ENCODE data around the gene KCNV2. TPM values are rescaled to one million over a fixed set of nuclear protein-coding genes. Genes with fewer than 3 reads are reported as not detected.

Gene KCNV2
- total and polyA plus RNA-seq, 5 donors from 2014 or later: not detected

- no peaks in the 10 kb centered on the region for H3K9me3 Mint-ChIP-seq
- no peaks in the 10 kb centered on the region for H3K27me3 Mint-ChIP-seq
- H3K27ac Mint-ChIP-seq: no peak overlapping the region
- H3K36me3 Mint-ChIP-seq: no peaks in the 10 kb centered on the region
- Histone ChIP-seq H3K27me3 (ENCODE audit: control insufficient read depth, insufficient read depth, low read length) (no peaks in the 10 kb centered on the region), H3K27ac (ENCODE audit: insufficient read depth, low read length, poor library complexity, severe bottlenecking) (no peak overlapping the region), H3K4me3 (ENCODE audit: low read depth, low read length) (no peak overlapping the region), H3K36me3 (ENCODE audit: control insufficient read depth, insufficient read depth, low read length) (no peaks in the 10 kb centered on the region), H3K9me3 (ENCODE audit: control insufficient read depth in 2 of 2, low read length in 2 of 2) (no peaks in the 10 kb centered on the region), H3K4me1 (ENCODE audit: control insufficient read depth, insufficient read depth, low read length, poor library complexity, severe bottlenecking) (no peaks in the 10 kb centered on the region)
- H3K4me1 Mint-ChIP-seq: no peaks in the 10 kb centered on the region
- no peak for DNase-seq
- no peak for ATAC-seq (ENCODE audit: low read depth in 2 of 2)
- no peak overlapping the region for H3K4me3 Mint-ChIP-seq
These were observed 11.7 kb downstream of the KCNV2 start for GRCh38 chr9:2729003-2729402.

- Histone ChIP-seq H3K27me3 (ENCODE audit: control insufficient read depth, insufficient read depth, low read length) (no peaks in the 10 kb centered on the region), H3K27ac (ENCODE audit: insufficient read depth, low read length, poor library complexity, severe bottlenecking) (no peak overlapping the region), H3K9me3 (ENCODE audit: control insufficient read depth in 2 of 2, low read length in 2 of 2) (no peaks in the 10 kb centered on the region), H3K4me3 (ENCODE audit: low read depth, low read length) (no peak overlapping the region), H3K36me3 (ENCODE audit: control insufficient read depth, insufficient read depth, low read length) (no peaks in the 10 kb centered on the region), H3K4me1 (ENCODE audit: control insufficient read depth, insufficient read depth, low read length, poor library complexity, severe bottlenecking) (no peaks in the 10 kb centered on the region)
- Mint-ChIP-seq H3K36me3 (peaks cover 7% of the 10 kb centered on the region), H3K4me3 (no peak overlapping the region), H3K9me3 (no peaks in the 10 kb centered on the region), H3K27me3 (no peaks in the 10 kb centered on the region), H3K4me1 (no peaks in the 10 kb centered on the region), H3K27ac (no peak overlapping the region)
- ATAC-seq (ENCODE audit: low read depth in 2 of 2): no peak
- DNase-seq: no peak
These were observed 12.4 kb downstream of the KCNV2 start for GRCh38 chr9:2729721-2730120.

GRCh38 chr9:2730971-2731370 is 13.7 kb downstream of the KCNV2 start:
- Histone ChIP-seq H3K27me3 (ENCODE audit: control insufficient read depth, insufficient read depth, low read length) (no peaks in the 10 kb centered on the region), H3K27ac (ENCODE audit: insufficient read depth, low read length, poor library complexity, severe bottlenecking) (no peak overlapping the region), H3K36me3 (ENCODE audit: control insufficient read depth, insufficient read depth, low read length) (no peaks in the 10 kb centered on the region), H3K4me1 (ENCODE audit: control insufficient read depth, insufficient read depth, low read length, poor library complexity, severe bottlenecking) (no peaks in the 10 kb centered on the region), H3K4me3 (ENCODE audit: low read depth, low read length) (no peak overlapping the region), H3K9me3 (ENCODE audit: control insufficient read depth in 2 of 2, low read length in 2 of 2) (no peaks in the 10 kb centered on the region)
- Mint-ChIP-seq H3K27ac (no peak overlapping the region), H3K4me1 (no peaks in the 10 kb centered on the region), H3K4me3 (no peak overlapping the region), H3K36me3 (peaks cover 9% of the 10 kb centered on the region), H3K9me3 (no peaks in the 10 kb centered on the region), H3K27me3 (no peaks in the 10 kb centered on the region)
- DNase-seq (no peak), ATAC-seq (ENCODE audit: low read depth in 2 of 2) (no peak)

GRCh38 chr9:2732492-2732891 is 15.2 kb downstream of the KCNV2 start:
- no peaks in the 10 kb centered on the region for H3K9me3 ChIP-seq (ENCODE audit: control insufficient read depth in 2 of 2, low read length in 2 of 2)
- no peak overlapping the region for H3K27ac ChIP-seq (ENCODE audit: insufficient read depth, low read length, poor library complexity, severe bottlenecking)
- no peak for DNase-seq
- no peaks in the 10 kb centered on the region for H3K4me1 ChIP-seq (ENCODE audit: control insufficient read depth, insufficient read depth, low read length, poor library complexity, severe bottlenecking)
- Mint-ChIP-seq H3K4me3 (no peak overlapping the region), H3K4me1 (no peaks in the 10 kb centered on the region), H3K36me3 (peaks cover 9% of the 10 kb centered on the region), H3K27ac (no peak overlapping the region), H3K27me3 (no peaks in the 10 kb centered on the region), H3K9me3 (no peaks in the 10 kb centered on the region)
- no peak overlapping the region for H3K4me3 ChIP-seq (ENCODE audit: low read depth, low read length)
- ATAC-seq (ENCODE audit: low read depth in 2 of 2): no peak
- no peaks in the 10 kb centered on the region for H3K36me3 ChIP-seq (ENCODE audit: control insufficient read depth, insufficient read depth, low read length)
- no peaks in the 10 kb centered on the region for H3K27me3 ChIP-seq (ENCODE audit: control insufficient read depth, insufficient read depth, low read length)

- Mint-ChIP-seq H3K4me3 (no peak overlapping the region), H3K9me3 (no peaks in the 10 kb centered on the region), H3K27ac (no peak overlapping the region), H3K4me1 (peaks cover 0 to 4% (median under 1%) of the 10 kb centered on the region in 4 donors), H3K36me3 (peaks cover 18% of the 10 kb centered on the region), H3K27me3 (no peaks in the 10 kb centered on the region)
- H3K27ac ChIP-seq (ENCODE audit: insufficient read depth, low read length, poor library complexity, severe bottlenecking): no peak overlapping the region
- no peak for DNase-seq
- no peak for ATAC-seq (ENCODE audit: low read depth in 2 of 2)
- H3K27me3 ChIP-seq (ENCODE audit: control insufficient read depth, insufficient read depth, low read length): no peaks in the 10 kb centered on the region
- H3K4me3 ChIP-seq (ENCODE audit: low read depth, low read length): no peak overlapping the region
- H3K36me3 ChIP-seq (ENCODE audit: control insufficient read depth, insufficient read depth, low read length): no peaks in the 10 kb centered on the region
- H3K9me3 ChIP-seq (ENCODE audit: control insufficient read depth in 2 of 2, low read length in 2 of 2): no peaks in the 10 kb centered on the region
- no peaks in the 10 kb centered on the region for H3K4me1 ChIP-seq (ENCODE audit: control insufficient read depth, insufficient read depth, low read length, poor library complexity, severe bottlenecking)
These were observed 23.3 kb downstream of the KCNV2 start for GRCh38 chr9:2740616-2741015.

GRCh38 chr9:2741441-2742158 is 24.3 kb downstream of the KCNV2 start:
- Histone ChIP-seq H3K27me3 (ENCODE audit: control insufficient read depth, insufficient read depth, low read length) (no peaks in the 10 kb centered on the region), H3K4me1 (ENCODE audit: control insufficient read depth, insufficient read depth, low read length, poor library complexity, severe bottlenecking) (no peaks in the 10 kb centered on the region), H3K27ac (ENCODE audit: insufficient read depth, low read length, poor library complexity, severe bottlenecking) (no peak overlapping the region), H3K4me3 (ENCODE audit: low read depth, low read length) (no peak overlapping the region), H3K36me3 (ENCODE audit: control insufficient read depth, insufficient read depth, low read length) (no peaks in the 10 kb centered on the region), H3K9me3 (ENCODE audit: control insufficient read depth in 2 of 2, low read length in 2 of 2) (no peaks in the 10 kb centered on the region)
- Mint-ChIP-seq H3K4me3 (no peak overlapping the region), H3K27me3 (no peaks in the 10 kb centered on the region), H3K36me3 (peaks cover 22% of the 10 kb centered on the region), H3K9me3 (no peaks in the 10 kb centered on the region), H3K27ac (no peak overlapping the region), H3K4me1 (peaks cover 0 to 4% (median under 1%) of the 10 kb centered on the region in 4 donors)
- ATAC-seq (ENCODE audit: low read depth in 2 of 2) (no peak), DNase-seq (no peak)

- H3K4me1 Mint-ChIP-seq: peaks cover 0 to 4% (median under 1%) of the 10 kb centered on the region in 4 donors
- H3K4me3 Mint-ChIP-seq: no peak overlapping the region
- Histone ChIP-seq H3K9me3 (ENCODE audit: control insufficient read depth in 2 of 2, low read length in 2 of 2) (no peaks in the 10 kb centered on the region), H3K4me3 (ENCODE audit: low read depth, low read length) (no peak overlapping the region), H3K27ac (ENCODE audit: insufficient read depth, low read length, poor library complexity, severe bottlenecking) (no peak overlapping the region), H3K4me1 (ENCODE audit: control insufficient read depth, insufficient read depth, low read length, poor library complexity, severe bottlenecking) (no peaks in the 10 kb centered on the region), H3K36me3 (ENCODE audit: control insufficient read depth, insufficient read depth, low read length) (no peaks in the 10 kb centered on the region), H3K27me3 (ENCODE audit: control insufficient read depth, insufficient read depth, low read length) (no peaks in the 10 kb centered on the region)
- H3K9me3 Mint-ChIP-seq: no peaks in the 10 kb centered on the region
- H3K36me3 Mint-ChIP-seq: peaks cover 22% of the 10 kb centered on the region
- H3K27me3 Mint-ChIP-seq: no peaks in the 10 kb centered on the region
- DNase-seq (no peak), ATAC-seq (ENCODE audit: low read depth in 2 of 2) (no peak)
- H3K27ac Mint-ChIP-seq: no peak overlapping the region
These were observed 24.9 kb downstream of the KCNV2 start for GRCh38 chr9:2742214-2742613.

- Mint-ChIP-seq H3K9me3 (peaks cover 0 to under 1% (median 0%) of the 10 kb centered on the region in 7 donors), H3K36me3 (peaks cover 27% of the 10 kb centered on the region), H3K27ac (no peak overlapping the region), H3K4me1 (peaks cover 0 to 4% (median under 1%) of the 10 kb centered on the region in 4 donors), H3K27me3 (no peaks in the 10 kb centered on the region), H3K4me3 (no peak overlapping the region)
- H3K9me3 ChIP-seq (ENCODE audit: control insufficient read depth in 2 of 2, low read length in 2 of 2): no peaks in the 10 kb centered on the region
- H3K27ac ChIP-seq (ENCODE audit: insufficient read depth, low read length, poor library complexity, severe bottlenecking): no peak overlapping the region
- no peaks in the 10 kb centered on the region for H3K4me1 ChIP-seq (ENCODE audit: control insufficient read depth, insufficient read depth, low read length, poor library complexity, severe bottlenecking)
- DNase-seq: no peak
- no peak overlapping the region for H3K4me3 ChIP-seq (ENCODE audit: low read depth, low read length)
- no peak for ATAC-seq (ENCODE audit: low read depth in 2 of 2)
- H3K27me3 ChIP-seq (ENCODE audit: control insufficient read depth, insufficient read depth, low read length): no peaks in the 10 kb centered on the region
- no peaks in the 10 kb centered on the region for H3K36me3 ChIP-seq (ENCODE audit: control insufficient read depth, insufficient read depth, low read length)
These were observed 26.7 kb downstream of the KCNV2 start for GRCh38 chr9:2743937-2744529.

Data from CD4-positive, CD25-positive, alpha-beta regulatory T cell (primary cell).